ENCODE results near the gene RAB27A. TPM values are rescaled to one million over a fixed set of nuclear protein-coding genes. Genes with fewer than 3 reads are reported as not detected.

RAB27A gene
- total and polyA plus RNA-seq, 2 donors from 2014 or later: 10.1 to 45.8 TPM

DNA sequence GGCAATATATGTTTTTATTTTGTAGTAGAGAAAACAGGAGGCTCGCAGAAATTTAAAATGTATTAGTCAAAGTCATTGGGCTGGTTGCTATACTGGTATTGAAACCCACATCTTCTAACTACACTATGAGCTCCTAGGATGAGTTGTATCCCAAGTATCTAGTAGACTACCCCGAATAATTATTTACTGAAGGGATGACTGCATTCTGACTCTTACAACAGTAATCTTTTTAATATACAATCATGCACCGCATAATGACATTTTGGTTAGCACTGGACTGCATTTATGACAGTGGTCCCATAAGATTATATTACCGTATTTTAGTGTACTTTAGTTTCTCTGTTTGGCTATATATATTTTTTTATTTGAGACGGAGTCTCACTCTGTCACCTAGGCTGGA is 44.8 kb upstream of the RAB27A start:
- DNase-seq (no peak), FAIRE-seq (no peak)
- Histone ChIP-seq H3K36me3 (ENCODE audit: control insufficient read depth in 2 of 3, insufficient read depth in 3 of 3, low read length in 3 of 3) (peaks cover 0 to 15% (median 4%) of the 10 kb centered on the region in 3 donors), H3K4me3 (ENCODE audit: low read length in 3 of 3) (no peak overlapping the region), H3K27me3 (ENCODE audit: control insufficient read depth, insufficient read depth, low read length) (no peaks in the 10 kb centered on the region), H3K4me1 (ENCODE audit: control insufficient read depth in 2 of 3, insufficient read depth in 2 of 3, low read depth in 1 of 3, low read length in 3 of 3) (no peaks in the 10 kb centered on the region), H3K9me3 (ENCODE audit: control insufficient read depth in 2 of 3, insufficient read depth in 1 of 3, low read length in 3 of 3) (no peaks in the 10 kb centered on the region), H3K27ac (ENCODE audit: low read depth in 2 of 2, low read length in 2 of 2) (no peak overlapping the region), H3K9ac (ENCODE audit: low read length in 3 of 3) (no peak overlapping the region)
- TF ChIP-seq, protein P1, sequence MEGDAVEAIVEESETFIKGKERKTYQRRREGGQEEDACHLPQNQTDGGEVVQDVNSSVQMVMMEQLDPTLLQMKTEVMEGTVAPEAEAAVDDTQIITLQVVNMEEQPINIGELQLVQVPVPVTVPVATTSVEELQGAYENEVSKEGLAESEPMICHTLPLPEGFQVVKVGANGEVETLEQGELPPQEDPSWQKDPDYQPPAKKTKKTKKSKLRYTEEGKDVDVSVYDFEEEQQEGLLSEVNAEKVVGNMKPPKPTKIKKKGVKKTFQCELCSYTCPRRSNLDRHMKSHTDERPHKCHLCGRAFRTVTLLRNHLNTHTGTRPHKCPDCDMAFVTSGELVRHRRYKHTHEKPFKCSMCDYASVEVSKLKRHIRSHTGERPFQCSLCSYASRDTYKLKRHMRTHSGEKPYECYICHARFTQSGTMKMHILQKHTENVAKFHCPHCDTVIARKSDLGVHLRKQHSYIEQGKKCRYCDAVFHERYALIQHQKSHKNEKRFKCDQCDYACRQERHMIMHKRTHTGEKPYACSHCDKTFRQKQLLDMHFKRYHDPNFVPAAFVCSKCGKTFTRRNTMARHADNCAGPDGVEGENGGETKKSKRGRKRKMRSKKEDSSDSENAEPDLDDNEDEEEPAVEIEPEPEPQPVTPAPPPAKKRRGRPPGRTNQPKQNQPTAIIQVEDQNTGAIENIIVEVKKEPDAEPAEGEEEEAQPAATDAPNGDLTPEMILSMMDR (IDR thresholded peaks at IDR 0.05; ENCODE audit: borderline replicate concordance, extremely low read depth, insufficient read depth): no peak
- intact Hi-C loops (cut with DNase I): no loop called here

DNA sequence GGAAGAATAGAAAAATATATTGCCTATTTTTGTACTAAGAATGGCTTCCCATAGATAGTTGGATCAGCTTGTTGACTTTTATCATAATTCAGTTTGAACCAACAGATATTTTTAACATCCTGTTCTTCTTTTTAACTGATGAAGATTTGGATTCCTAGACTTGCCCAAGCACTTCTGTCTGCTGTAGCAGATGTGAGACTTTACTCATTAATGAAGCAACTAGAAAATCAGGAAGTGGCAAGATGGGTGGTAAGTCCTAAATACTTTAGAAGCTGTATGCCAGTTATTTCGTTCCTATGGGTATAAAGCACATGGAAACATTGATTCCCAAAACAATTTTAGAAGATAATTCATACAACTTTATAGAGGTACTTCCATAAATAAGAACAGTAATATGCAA is 37.8 kb upstream of the RAB27A start:
- no peak overlapping the region for H3K4me3 ChIP-seq (ENCODE audit: low read length in 3 of 3)
- TF ChIP-seq, protein P1 (IDR thresholded peaks at IDR 0.05; ENCODE audit: borderline replicate concordance, extremely low read depth, insufficient read depth): no peak
- no peaks in the 10 kb centered on the region for H3K9me3 ChIP-seq (ENCODE audit: control insufficient read depth in 2 of 3, insufficient read depth in 1 of 3, low read length in 3 of 3)
- no peak overlapping the region for H3K27ac ChIP-seq (ENCODE audit: low read depth in 2 of 2, low read length in 2 of 2)
- no peak overlapping the region for H3K9ac ChIP-seq (ENCODE audit: low read length in 3 of 3)
- peaks cover 0 to 3% (median 0%) of the 10 kb centered on the region in 3 donors for H3K36me3 ChIP-seq (ENCODE audit: control insufficient read depth in 2 of 3, insufficient read depth in 3 of 3, low read length in 3 of 3)
- H3K27me3 ChIP-seq (ENCODE audit: control insufficient read depth, insufficient read depth, low read length): no peaks in the 10 kb centered on the region
- intact Hi-C loops (cut with DNase I): no loop called here
- no peak for DNase-seq
- FAIRE-seq: no peak
- no peaks in the 10 kb centered on the region for H3K4me1 ChIP-seq (ENCODE audit: control insufficient read depth in 2 of 3, insufficient read depth in 2 of 3, low read depth in 1 of 3, low read length in 3 of 3)

DNA sequence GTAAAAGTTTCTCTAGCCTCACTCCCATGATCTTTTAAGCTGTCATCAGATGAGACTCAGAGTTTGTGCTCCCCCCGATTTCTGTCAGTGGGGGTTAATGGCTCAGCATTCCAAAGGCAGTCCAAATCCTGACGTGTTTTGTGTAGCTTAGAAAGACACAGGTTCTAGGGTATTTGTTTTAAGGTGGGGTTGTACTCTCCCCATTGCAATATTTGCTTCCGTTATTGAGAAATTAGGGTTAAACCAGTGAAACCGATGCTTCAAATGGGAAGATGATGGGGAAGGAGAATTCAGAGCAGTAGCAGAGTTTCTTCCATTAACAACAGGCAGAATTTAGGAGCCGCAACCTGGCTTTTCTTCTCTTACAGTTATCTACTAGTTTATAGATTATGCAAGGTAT is 32.9 kb upstream of the RAB27A start:
- Histone ChIP-seq H3K4me3 (ENCODE audit: low read length in 3 of 3) (no peak overlapping the region), H3K36me3 (ENCODE audit: control insufficient read depth in 2 of 3, insufficient read depth in 3 of 3, low read length in 3 of 3) (no peaks in the 10 kb centered on the region), H3K4me1 (ENCODE audit: control insufficient read depth in 2 of 3, insufficient read depth in 2 of 3, low read depth in 1 of 3, low read length in 3 of 3) (peaks cover 0 to 7% (median 3%) of the 10 kb centered on the region in 3 donors), H3K27me3 (ENCODE audit: control insufficient read depth, insufficient read depth, low read length) (no peaks in the 10 kb centered on the region), H3K27ac (ENCODE audit: low read depth in 2 of 2, low read length in 2 of 2) (no peak overlapping the region), H3K9me3 (ENCODE audit: control insufficient read depth in 2 of 3, insufficient read depth in 1 of 3, low read length in 3 of 3) (no peaks in the 10 kb centered on the region), H3K9ac (ENCODE audit: low read length in 3 of 3) (no peak overlapping the region)
- DNase-seq (no peak), FAIRE-seq (no peak)
- TF ChIP-seq, protein P1 (IDR thresholded peaks at IDR 0.05; ENCODE audit: borderline replicate concordance, extremely low read depth, insufficient read depth): no peak
- intact Hi-C loops (cut with DNase I): no loop called here

DNA sequence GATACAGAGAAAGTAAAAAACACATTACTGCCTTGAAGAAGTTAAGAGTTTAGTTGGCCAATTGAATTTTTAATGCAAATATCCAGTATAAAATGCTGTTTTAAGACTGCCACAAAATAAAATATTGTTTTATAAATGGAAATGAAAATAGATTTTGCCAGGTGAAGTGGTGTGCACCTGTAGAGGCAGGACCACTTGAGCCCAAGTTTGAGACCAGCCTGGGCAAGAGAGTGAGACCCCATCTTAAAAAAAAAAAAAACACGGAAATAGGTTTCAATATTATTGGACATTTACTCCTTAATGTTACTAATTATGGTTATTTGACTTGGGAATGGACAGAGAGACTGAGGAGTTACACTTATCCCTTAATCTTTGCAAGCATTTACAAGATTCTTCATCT is 31.4 kb upstream of the RAB27A start:
- no peak for FAIRE-seq
- H3K9me3 ChIP-seq (ENCODE audit: control insufficient read depth in 2 of 3, insufficient read depth in 1 of 3, low read length in 3 of 3): no peaks in the 10 kb centered on the region
- peaks cover 0 to 7% (median 3%) of the 10 kb centered on the region in 3 donors for H3K4me1 ChIP-seq (ENCODE audit: control insufficient read depth in 2 of 3, insufficient read depth in 2 of 3, low read depth in 1 of 3, low read length in 3 of 3)
- intact Hi-C loops (cut with DNase I): no loop called here
- no peak overlapping the region for H3K9ac ChIP-seq (ENCODE audit: low read length in 3 of 3)
- no peak overlapping the region for H3K27ac ChIP-seq (ENCODE audit: low read depth in 2 of 2, low read length in 2 of 2)
- no peaks in the 10 kb centered on the region for H3K27me3 ChIP-seq (ENCODE audit: control insufficient read depth, insufficient read depth, low read length)
- no peak for DNase-seq
- H3K4me3 ChIP-seq (ENCODE audit: low read length in 3 of 3): no peak overlapping the region
- TF ChIP-seq, protein P1 (IDR thresholded peaks at IDR 0.05; ENCODE audit: borderline replicate concordance, extremely low read depth, insufficient read depth): no peak
- no peaks in the 10 kb centered on the region for H3K36me3 ChIP-seq (ENCODE audit: control insufficient read depth in 2 of 3, insufficient read depth in 3 of 3, low read length in 3 of 3)
